GM12873 (cell line): ENCODE data around the gene FITM1.

Experiments
- TF ChIP-seq, protein P1 (sequence below): IDR thresholded peaks from 2 replicates; pipeline ENCODE4 v1.5.1; 2012; ENCODE audit warnings: low read depth, mild to moderate bottlenecking, moderate library complexity, low read length, control low read depth; ENCODE audit not compliant: insufficient read depth; ENCODE audit errors: missing control alignments

FITM1 gene, protein sequence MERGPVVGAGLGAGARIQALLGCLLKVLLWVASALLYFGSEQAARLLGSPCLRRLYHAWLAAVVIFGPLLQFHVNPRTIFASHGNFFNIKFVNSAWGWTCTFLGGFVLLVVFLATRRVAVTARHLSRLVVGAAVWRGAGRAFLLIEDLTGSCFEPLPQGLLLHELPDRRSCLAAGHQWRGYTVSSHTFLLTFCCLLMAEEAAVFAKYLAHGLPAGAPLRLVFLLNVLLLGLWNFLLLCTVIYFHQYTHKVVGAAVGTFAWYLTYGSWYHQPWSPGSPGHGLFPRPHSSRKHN

DNA sequence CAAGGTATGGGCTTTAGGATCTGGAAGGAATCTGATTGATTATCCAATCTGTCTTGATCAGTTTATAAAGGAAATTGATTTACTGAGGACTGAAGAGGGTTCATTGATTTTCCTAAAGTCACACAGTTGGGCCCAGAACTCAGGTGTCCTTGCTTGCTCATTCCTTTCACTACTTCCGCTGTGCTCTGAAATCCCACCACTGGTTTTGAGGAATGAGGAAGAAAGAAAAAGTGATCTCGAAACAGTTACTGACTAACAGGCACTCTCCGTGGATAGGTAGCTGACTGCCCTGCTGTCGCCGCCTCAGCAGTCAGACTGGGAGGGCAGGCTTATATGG, at the start of gene FITM1:
TSS of gene FITM1 (plus strand) at position 280 of the 337 bp plus-strand sequence. CDS start 905 bp downstream, outside the sequence.
- TF ChIP-seq, protein P1, sequence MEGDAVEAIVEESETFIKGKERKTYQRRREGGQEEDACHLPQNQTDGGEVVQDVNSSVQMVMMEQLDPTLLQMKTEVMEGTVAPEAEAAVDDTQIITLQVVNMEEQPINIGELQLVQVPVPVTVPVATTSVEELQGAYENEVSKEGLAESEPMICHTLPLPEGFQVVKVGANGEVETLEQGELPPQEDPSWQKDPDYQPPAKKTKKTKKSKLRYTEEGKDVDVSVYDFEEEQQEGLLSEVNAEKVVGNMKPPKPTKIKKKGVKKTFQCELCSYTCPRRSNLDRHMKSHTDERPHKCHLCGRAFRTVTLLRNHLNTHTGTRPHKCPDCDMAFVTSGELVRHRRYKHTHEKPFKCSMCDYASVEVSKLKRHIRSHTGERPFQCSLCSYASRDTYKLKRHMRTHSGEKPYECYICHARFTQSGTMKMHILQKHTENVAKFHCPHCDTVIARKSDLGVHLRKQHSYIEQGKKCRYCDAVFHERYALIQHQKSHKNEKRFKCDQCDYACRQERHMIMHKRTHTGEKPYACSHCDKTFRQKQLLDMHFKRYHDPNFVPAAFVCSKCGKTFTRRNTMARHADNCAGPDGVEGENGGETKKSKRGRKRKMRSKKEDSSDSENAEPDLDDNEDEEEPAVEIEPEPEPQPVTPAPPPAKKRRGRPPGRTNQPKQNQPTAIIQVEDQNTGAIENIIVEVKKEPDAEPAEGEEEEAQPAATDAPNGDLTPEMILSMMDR: no peak

DNA sequence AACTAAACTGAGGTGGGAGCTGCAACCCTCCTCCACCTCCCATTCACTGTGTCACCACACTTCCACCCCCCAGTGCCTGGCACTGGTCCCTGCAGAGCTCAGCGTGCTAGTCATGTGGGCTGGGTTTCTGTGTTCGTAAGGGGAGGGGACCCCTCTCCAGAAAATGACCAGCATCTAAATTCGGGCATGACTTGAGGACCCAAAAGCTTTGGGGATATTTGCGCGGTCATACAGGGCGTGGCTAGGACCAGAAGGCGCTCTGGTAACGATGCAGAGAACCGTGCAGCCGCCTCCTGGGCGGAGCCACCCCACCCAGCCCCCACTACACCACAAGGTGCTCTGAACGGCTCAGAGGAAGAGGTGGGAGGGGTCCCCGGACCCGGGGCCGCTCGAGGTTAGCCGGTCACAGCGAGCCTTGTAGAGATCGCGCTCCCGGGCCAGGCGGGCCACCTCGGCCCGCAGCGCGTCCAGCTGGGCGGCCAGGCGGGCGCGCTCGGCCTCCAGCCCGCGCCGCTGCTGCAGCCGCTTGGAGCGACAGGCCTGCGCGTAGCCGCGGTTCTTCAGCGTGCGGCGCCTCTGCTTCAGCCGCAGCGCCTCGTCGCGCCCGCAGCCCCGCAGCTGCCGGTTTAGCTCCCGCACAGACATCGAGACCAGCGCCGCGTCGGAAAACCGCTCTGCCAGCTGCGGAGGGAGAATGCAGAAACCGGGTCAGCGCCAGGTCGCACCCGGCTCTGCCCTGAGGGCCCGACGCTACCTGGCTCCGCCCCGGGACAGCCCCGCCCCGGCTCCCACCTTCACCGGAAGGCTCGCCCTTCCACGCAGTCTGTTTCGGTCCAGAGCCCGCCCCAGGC, 49.3 kb upstream of the FITM1 start:
- TF ChIP-seq, protein P1: no peak

DNA sequence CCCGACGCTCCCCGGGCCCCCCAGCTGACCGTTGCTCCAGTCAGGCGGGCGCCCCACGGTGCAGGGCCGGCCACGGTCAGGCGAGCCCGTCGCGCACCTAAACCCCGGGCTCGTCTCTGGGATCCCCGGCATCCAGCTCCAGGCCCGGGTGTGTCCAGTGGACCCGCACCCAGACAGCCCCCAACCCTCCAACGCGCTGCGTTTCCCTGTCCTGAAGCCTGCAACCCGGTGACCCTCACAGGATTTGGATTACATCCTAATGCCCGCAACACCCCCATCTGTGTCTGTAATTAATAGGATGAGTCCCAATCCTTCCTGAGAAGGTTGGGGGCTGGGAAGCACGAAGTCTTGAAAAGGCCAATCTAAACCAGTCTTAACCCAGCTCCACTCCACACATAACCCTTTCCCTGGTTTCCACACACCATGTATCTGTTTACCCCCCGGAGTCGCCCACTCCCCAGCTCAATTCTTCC, 48.7 kb upstream of the FITM1 start:
- TF ChIP-seq, protein P1: no peak

DNA sequence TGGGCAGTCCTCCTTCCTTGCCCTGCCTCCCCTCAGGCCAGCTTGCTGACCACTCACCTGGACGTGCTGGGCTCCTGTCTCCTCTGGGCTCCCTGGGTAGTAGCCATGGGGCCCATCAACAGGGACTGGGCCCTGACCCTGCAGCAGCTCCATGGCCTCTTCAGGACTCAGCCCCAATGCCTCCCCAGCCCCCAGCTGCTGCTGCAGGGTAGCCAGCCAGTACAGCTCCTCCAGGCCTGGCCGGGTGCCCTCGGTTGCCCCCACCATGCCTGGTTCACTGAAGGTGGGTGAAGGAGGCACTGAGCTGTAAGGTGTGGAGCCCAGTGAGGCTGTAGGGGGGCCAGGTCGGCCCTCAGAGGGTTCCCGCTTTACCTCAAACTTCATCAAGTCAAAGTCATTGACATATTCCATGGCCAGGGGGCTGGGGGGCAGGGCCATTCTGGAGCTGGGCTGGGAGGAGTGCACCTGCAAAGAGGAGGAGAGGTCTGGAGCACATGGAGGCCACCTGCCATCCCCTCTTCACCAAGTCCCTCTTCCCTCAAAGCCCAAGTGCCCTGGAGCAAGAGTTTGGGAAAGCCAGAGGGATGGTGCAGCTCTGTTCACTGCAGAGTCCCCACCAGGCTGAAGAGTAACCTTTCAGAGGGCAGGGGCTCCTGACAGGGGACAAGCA, 47.9 kb upstream of the FITM1 start:
- TF ChIP-seq, protein P1: no peak

DNA sequence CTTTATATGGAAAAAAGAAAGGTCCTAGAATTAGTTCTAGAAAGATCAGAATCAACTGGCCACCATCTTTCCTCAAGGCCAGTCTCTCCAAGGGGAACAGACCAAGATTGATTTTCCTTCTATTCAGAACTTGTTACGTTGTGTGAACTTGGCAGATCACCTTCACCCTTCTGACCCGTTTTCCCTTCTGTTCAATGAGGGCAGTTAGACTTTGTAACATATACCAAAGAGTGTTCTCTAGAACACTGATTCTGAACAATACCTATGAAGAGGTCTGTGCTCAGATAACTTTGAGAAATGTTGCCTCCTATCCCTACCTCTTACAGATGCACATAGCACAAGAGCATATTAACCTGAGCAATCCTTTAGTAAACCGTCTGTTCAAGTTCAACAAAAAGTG, 47.0 kb upstream of the FITM1 start:
- TF ChIP-seq, protein P1: no peak

DNA sequence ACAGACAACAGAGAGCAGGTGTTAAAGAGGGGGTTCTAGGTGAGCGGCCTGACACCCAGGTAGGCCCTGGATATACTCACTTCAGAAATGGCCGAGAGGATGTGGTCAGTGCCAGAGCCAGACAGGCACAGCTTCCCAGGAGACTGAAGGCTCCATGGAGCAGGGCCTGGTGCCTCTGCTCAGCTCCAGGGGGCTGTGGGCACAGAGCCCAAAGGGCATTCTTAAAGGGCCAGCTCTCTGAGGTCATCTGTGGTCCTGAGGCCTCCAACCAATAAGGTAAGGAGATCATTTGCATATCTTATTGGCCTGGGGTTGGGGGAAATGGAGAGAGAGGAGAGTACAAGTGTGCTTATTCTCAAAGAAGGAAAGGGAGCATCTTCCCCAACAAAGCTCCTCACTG, 46.0 kb upstream of the FITM1 start:
- TF ChIP-seq, protein P1: no peak

DNA sequence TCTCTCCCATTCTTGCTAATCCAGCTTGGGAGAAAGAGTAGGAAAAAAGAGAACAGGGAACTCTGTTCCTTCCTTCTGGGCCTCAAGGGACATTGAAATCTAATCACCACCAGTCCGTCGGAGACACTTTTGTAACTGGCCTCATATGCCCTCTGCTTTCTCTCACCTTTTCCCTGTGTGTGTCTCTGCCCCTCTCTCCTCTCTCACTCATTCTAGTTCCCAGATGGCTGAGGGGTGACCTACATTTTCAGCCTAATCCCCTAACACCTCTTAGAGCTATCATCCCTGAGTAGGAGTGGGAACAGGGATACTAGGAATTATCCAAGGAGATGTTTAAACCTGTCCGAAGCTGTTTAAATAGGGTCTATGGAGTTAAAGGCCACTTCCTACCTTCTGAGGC, 45.2 kb upstream of the FITM1 start:
- TF ChIP-seq, protein P1: no peak
